ENCODE data around the gene POU2F1.

DNA sequence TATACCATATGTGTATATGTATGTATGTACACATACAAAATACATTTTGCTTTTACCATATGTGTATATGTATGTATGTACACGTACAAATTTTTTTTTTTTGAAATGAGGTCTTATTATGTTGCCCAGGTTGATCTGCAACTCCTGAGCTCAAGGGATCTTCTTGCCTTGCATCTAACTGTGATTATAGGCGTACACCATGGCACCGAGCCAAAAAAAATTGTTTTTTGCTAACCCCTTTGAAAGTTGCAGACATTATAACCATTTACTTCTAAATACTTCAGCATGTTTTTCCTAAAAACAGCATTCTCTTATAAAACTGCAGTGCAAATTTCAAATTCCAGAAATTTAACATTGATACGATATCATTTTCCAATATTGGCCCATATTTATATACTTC, 147.0 kb downstream of the POU2F1 start:
- TF ChIP-seq, protein P1, sequence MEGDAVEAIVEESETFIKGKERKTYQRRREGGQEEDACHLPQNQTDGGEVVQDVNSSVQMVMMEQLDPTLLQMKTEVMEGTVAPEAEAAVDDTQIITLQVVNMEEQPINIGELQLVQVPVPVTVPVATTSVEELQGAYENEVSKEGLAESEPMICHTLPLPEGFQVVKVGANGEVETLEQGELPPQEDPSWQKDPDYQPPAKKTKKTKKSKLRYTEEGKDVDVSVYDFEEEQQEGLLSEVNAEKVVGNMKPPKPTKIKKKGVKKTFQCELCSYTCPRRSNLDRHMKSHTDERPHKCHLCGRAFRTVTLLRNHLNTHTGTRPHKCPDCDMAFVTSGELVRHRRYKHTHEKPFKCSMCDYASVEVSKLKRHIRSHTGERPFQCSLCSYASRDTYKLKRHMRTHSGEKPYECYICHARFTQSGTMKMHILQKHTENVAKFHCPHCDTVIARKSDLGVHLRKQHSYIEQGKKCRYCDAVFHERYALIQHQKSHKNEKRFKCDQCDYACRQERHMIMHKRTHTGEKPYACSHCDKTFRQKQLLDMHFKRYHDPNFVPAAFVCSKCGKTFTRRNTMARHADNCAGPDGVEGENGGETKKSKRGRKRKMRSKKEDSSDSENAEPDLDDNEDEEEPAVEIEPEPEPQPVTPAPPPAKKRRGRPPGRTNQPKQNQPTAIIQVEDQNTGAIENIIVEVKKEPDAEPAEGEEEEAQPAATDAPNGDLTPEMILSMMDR (IDR thresholded peaks at IDR 0.05) = no peak
- TF ChIP-seq POLR2A (IDR thresholded peaks at IDR 0.05) = no peak

Data from body of pancreas (tissue), 4 donors.